SK-N-SH (cell line): ENCODE data around the gene MBNL1. TPM values are rescaled to one million over a fixed set of nuclear protein-coding genes. Genes with fewer than 3 reads are reported as not detected.

Source experiments
- CTCF ChIA-PET: fragments of 300-600, 350-600 bp; formaldehyde crosslinking; extraction: SDS; loops from one replicate; lab custom pipeline; 2021; lab: Yijun Ruan, JAX
- POLR2A ChIA-PET: fragments of 350-600 bp; sonication (Branson Sonifier 250); formaldehyde crosslinking; extraction: SDS; loops from one replicate; lab custom pipeline; 2020; ENCODE audit warnings: antibody characterized with exemption, inconsistent platforms; lab: Yijun Ruan, JAX
- DNase-seq: peaks from one replicate; pipeline ENCODE4 v3.0.0; 2012
- H2AFZ ChIP-seq: fragments of 200-600 bp; sonication (generic); 2 replicates; pipeline ENCODE4 v1.8.1; 2016; ENCODE audit warnings: antibody characterized with exemption, mild to moderate bottlenecking, low read depth
- H3F3A ChIP-seq: fragments of 200-600 bp; sonication (generic); replicated peaks from 2 replicates; pipeline ENCODE3; 2016; ENCODE audit warnings: antibody characterized with exemption, mild to moderate bottlenecking; ENCODE audit not compliant: insufficient read depth
- H3K27ac ChIP-seq, 2 experiments: fragments of 200-500 bp in 1 of 2; fragments of 200-600 bp in 1 of 2; sonication (Bioruptor generic) in 1 of 2; sonication (generic), shearing (Covaris generic) in 1 of 2; 2 replicates each; pipeline versions ENCODE4 v1.5.1 to v1.6.1; 2014 to 2016; ENCODE audit warnings: low read depth in 2 of 2, inconsistent platforms in 1 of 2, low read length in 1 of 2, mild to moderate bottlenecking in 1 of 2, mixed read lengths in 1 of 2
- H3K27me3 ChIP-seq: fragments of 200-600 bp; sonication (generic), shearing (Covaris generic); 2 replicates; pipeline ENCODE4 v1.6.1; 2016; ENCODE audit warnings: mixed run types; ENCODE audit not compliant: insufficient read depth
- H3K36me3 ChIP-seq, 2 experiments: fragments of 200-500 bp in 1 of 2; fragments of 200-600 bp in 1 of 2; sonication (Bioruptor generic) in 1 of 2; sonication (generic) in 1 of 2; replicated peaks in 1 of 2; 2 replicates each; pipeline versions ENCODE3 to v1.5.1; 2014 to 2016; ENCODE audit warnings: low read length in 1 of 2, mild to moderate bottlenecking in 1 of 2; ENCODE audit not compliant: insufficient read depth in 2 of 2, control insufficient read depth in 1 of 2
- H3K4me1 ChIP-seq, 2 experiments: fragments of 200-500 bp in 1 of 2; fragments of 200-600 bp in 1 of 2; sonication (Bioruptor generic) in 1 of 2; sonication (generic), shearing (Covaris generic) in 1 of 2; 2 replicates each; pipeline versions ENCODE4 v1.5.1 to v1.6.1; 2014 to 2016; ENCODE audit warnings: low read depth in 1 of 2, low read length in 1 of 2, mixed run types in 1 of 2; ENCODE audit not compliant: insufficient read depth in 2 of 2, control insufficient read depth in 1 of 2
- H3K4me2 ChIP-seq: fragments of 200-600 bp; sonication (generic), shearing (Covaris generic); 2 replicates; pipeline ENCODE4 v1.6.1; 2017; ENCODE audit warnings: mixed run types
- H3K4me3 ChIP-seq, 2 experiments: fragments of 200-500 bp in 1 of 2; fragments of 200-600 bp in 1 of 2; sonication (Bioruptor generic) in 1 of 2; sonication (generic), shearing (Covaris generic) in 1 of 2; 2 replicates each; pipeline versions ENCODE4 v1.5.1 to v1.8.1; 2014 to 2016; ENCODE audit warnings: low read depth in 2 of 2, inconsistent platforms in 1 of 2, low read length in 1 of 2, mild to moderate bottlenecking in 1 of 2, mixed read lengths in 1 of 2, moderate library complexity in 1 of 2
- H3K79me2 ChIP-seq: fragments of 200-600 bp; sonication (generic); 2 replicates; pipeline ENCODE4 v1.8.1; 2017; ENCODE audit warnings: mild to moderate bottlenecking; ENCODE audit not compliant: insufficient read depth
- H3K9ac ChIP-seq: fragments of 200-600 bp; sonication (generic); 2 replicates; pipeline ENCODE4 v1.6.1; 2017; ENCODE audit warnings: mixed run types
- H3K9me2 ChIP-seq: fragments of 200-600 bp; sonication (generic); 2 replicates; pipeline ENCODE4 v1.6.1; 2017; ENCODE audit warnings: mixed run types
- H3K9me3 ChIP-seq: fragments of 200-600 bp; sonication (generic); 2 replicates; pipeline ENCODE4 v1.6.1; 2017; ENCODE audit warnings: mixed run types, mild to moderate bottlenecking, moderate library complexity
- H4K20me1 ChIP-seq: fragments of 200-600 bp; sonication (generic); 2 replicates; pipeline ENCODE4 v1.6.1; 2017; ENCODE audit warnings: mild to moderate bottlenecking, mixed run types; ENCODE audit not compliant: insufficient read depth
- CHD2 ChIP-seq: fragments of 150-350 bp; IDR thresholded peaks from 2 replicates; pipeline ENCODE4 v1.6.1; 2018; ENCODE audit warnings: low read length; ENCODE audit not compliant: partially characterized antibody
- EP300 ChIP-seq, 2 experiments: IDR thresholded peaks; 2 replicates each; pipeline versions ENCODE4 v1.4.0 to v1.6.1; 2012; ENCODE audit warnings: borderline replicate concordance in 1 of 2, low read depth in 1 of 2, low read length in 1 of 2
- FOXJ3 ChIP-seq: sonication (generic); formaldehyde crosslinking; IDR thresholded peaks from 2 replicates; pipeline ENCODE4 v1.5.1; 2020; ENCODE audit warnings: mild to moderate bottlenecking, missing genetic modification reagents
- FOXM1 ChIP-seq: IDR thresholded peaks from 2 replicates; pipeline ENCODE4 v1.4.0; 2012; ENCODE audit warnings: low read depth, mild to moderate bottlenecking
- GABPA ChIP-seq: IDR thresholded peaks from 2 replicates; pipeline ENCODE4 v1.4.0; 2012; ENCODE audit warnings: low read depth, mild to moderate bottlenecking
- IRF3 ChIP-seq: fragments of 150-350 bp; IDR thresholded peaks from 2 replicates; pipeline ENCODE4 v1.6.1; 2016; ENCODE audit warnings: mild to moderate bottlenecking, low read depth, low read length
- JUND ChIP-seq: IDR thresholded peaks from 2 replicates; pipeline ENCODE4 v1.4.0; 2012
- MEF2A ChIP-seq: IDR thresholded peaks from 2 replicates; pipeline ENCODE4 v1.4.0; 2012; ENCODE audit warnings: low read depth, borderline replicate concordance
- MXI1 ChIP-seq: IDR thresholded peaks from 2 replicates; pipeline ENCODE4 v1.6.1; 2012; ENCODE audit warnings: mild to moderate bottlenecking, low read depth, low read length, improper control_type of control experiment
- POLR2AphosphoS5 ChIP-seq: IDR thresholded peaks from 2 replicates; pipeline ENCODE4 v1.6.1; 2012; ENCODE audit warnings: low read depth, low read length
- RXRA ChIP-seq: IDR thresholded peaks from 2 replicates; pipeline ENCODE4 v1.4.0; 2012; ENCODE audit warnings: low read depth, mild to moderate bottlenecking, borderline replicate concordance
- SIN3A ChIP-seq: IDR thresholded peaks from 2 replicates; pipeline ENCODE4 v1.6.1; 2012; ENCODE audit warnings: low read depth, mild to moderate bottlenecking, low read length, moderate library complexity, borderline replicate concordance
- TAF1 ChIP-seq: IDR thresholded peaks from 2 replicates; pipeline ENCODE4 v1.6.1; 2012; ENCODE audit warnings: low read depth, mild to moderate bottlenecking, low read length, moderate library complexity, borderline replicate concordance
- TCF12 ChIP-seq: IDR thresholded peaks from 2 replicates; pipeline ENCODE4 v1.4.0; 2012
- TEAD4 ChIP-seq: IDR thresholded peaks from 2 replicates; pipeline ENCODE4 v1.4.0; 2012; ENCODE audit warnings: mild to moderate bottlenecking, borderline replicate concordance; ENCODE audit not compliant: insufficient read depth
- USF2 ChIP-seq: fragments of 150-350 bp; IDR thresholded peaks from 2 replicates; pipeline ENCODE4 v1.6.1; 2017; ENCODE audit warnings: antibody characterized with exemption, low read length, low read depth, borderline replicate concordance
- YY1 ChIP-seq: IDR thresholded peaks from 2 replicates; pipeline ENCODE4 v1.4.0; 2012; ENCODE audit warnings: low read depth, mild to moderate bottlenecking
- ZBTB33 ChIP-seq: IDR thresholded peaks from 2 replicates; pipeline ENCODE4 v1.4.0; 2012; ENCODE audit warnings: low read depth, borderline replicate concordance
- WGBS: methylation state at CpG from one replicate; pipeline ENCODE4 v1.1.6; 2017; ENCODE audit warnings: low lambda C conversion rate; 5-methylcytosine and 5-hydroxymethylcytosine counted together
- polyA plus RNA-seq, 3 experiments: library from polyadenylated mRNA; depleted of rRNA; stranded (reverse); fragments of >200 nt; gene quantifications; 2 replicates each; pipeline ENCODE4 v1.2.3, GENCODE V29; 2012
- TF ChIP-seq, protein P1 (sequence below): IDR thresholded peaks from 2 replicates; pipeline ENCODE4 v1.4.0; 2012; ENCODE audit warnings: low read depth, borderline replicate concordance
- TF ChIP-seq, protein P2 (sequence below): IDR thresholded peaks from 2 replicates; pipeline ENCODE4; 2012

The MBNL1 gene
- polyA plus RNA-seq, 1 of the 3 experiments (the other 2 are of a cell fraction) = 44.3 TPM

DNA sequence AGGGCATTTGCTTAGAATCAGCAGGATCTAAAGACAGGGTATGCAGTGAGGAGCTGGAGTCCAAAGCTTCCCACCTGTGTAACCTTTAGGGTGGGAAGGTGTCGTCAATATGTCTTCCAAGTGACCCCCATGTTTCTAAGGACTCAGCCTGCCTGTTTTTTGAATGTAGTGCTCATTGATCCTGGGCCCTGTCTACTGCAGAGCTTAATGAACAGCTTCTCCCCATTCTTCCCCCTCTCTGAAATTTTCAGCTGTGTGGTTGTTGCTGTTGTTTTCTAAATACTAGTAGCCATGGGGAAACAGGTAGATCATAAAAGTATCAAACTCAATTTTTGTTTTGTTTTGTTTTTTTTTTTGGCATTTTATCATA, 39.7 kb downstream of the MBNL1 start:
- peaks cover 100% of the 10 kb centered on the region for H3K79me2 ChIP-seq
- no peak overlapping the region for H3K4me3 ChIP-seq
- ChIA-PET CTCF (interaction anchor here (1.1 kb wide), 1 partner anchor 9 kb away, joined by 3 read pairs; no protein-coding TSS in a partner anchor), POLR2A (no interaction called here)
- peak overlapping the region in 1 of 2 experiments; percentile 92; a peak in 2 of 4 replicates for H3K27ac ChIP-seq
- peak overlapping the region; percentile 36; the same call in 1 of the 2 replicates for H3K9ac ChIP-seq
- peaks cover 35% of the 10 kb centered on the region for H4K20me1 ChIP-seq
- TF ChIP-seq EP300 (IDR thresholded peaks at IDR 0.05; ENCODE audit: borderline replicate concordance in 1 of 2, low read depth in 1 of 2, low read length in 1 of 2) (no peak), MXI1 (no peak), TAF1 (no peak), GABPA (no peak), RXRA (no peak), CHD2 (no peak), JUND (no peak), POLR2AphosphoS5 (no peak), FOXJ3 (no peak), MEF2A (no peak)
- TF ChIP-seq, protein P1, sequence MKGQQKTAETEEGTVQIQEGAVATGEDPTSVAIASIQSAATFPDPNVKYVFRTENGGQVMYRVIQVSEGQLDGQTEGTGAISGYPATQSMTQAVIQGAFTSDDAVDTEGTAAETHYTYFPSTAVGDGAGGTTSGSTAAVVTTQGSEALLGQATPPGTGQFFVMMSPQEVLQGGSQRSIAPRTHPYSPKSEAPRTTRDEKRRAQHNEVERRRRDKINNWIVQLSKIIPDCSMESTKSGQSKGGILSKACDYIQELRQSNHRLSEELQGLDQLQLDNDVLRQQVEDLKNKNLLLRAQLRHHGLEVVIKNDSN = no peak
- TF ChIP-seq, protein P2, sequence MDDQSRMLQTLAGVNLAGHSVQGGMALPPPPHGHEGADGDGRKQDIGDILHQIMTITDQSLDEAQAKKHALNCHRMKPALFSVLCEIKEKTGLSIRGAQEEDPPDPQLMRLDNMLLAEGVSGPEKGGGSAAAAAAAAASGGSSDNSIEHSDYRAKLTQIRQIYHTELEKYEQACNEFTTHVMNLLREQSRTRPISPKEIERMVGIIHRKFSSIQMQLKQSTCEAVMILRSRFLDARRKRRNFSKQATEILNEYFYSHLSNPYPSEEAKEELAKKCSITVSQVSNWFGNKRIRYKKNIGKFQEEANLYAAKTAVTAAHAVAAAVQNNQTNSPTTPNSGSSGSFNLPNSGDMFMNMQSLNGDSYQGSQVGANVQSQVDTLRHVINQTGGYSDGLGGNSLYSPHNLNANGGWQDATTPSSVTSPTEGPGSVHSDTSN = no peak
- no peaks in the 10 kb centered on the region for H3K9me3 ChIP-seq
- no peak overlapping the region; the same call in 1 of the 2 replicates for H3K4me2 ChIP-seq
- 75% methylated on average over 1 of the region's 1 CpG for WGBS
- peaks cover 44% of the 10 kb centered on the region for H3F3A ChIP-seq
- H3K36me3 ChIP-seq = peaks cover 10 to 38% of the 10 kb centered on the region in 2 experiments
- no peak for DNase-seq
- peaks cover 14 to 55% of the 10 kb centered on the region in 2 experiments; a peak in 3 of 4 replicates for H3K4me1 ChIP-seq
- H2AFZ ChIP-seq = no peak overlapping the region
- no peaks in the 10 kb centered on the region for H3K27me3 ChIP-seq
- no peaks in the 10 kb centered on the region for H3K9me2 ChIP-seq

DNA sequence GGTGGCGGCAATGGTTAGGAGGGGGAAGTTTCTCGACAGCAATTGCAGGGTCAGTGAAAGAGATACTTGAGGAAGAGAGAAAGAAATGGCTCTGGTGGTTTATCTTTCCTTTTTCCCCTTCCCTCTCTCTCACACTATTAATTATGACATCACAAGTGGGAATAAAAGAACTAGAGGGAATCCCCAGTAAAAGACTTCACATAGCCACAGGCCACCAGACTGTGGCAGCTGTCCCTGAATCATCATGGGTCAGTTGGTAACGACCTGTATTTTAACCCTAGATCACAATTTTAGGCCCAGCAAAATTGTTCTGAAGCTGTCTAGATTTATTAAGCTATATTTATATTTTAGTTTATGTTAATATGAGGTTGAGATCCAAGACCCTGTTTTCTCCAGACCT, 40.3 kb downstream of the MBNL1 start:
- WGBS = 73% methylated on average over 3 of the region's 3 CpGs
- Histone ChIP-seq H4K20me1 (peaks cover 37% of the 10 kb centered on the region), H3K9me3 (no peaks in the 10 kb centered on the region), H3K4me3 (no peak overlapping the region), H3F3A (peaks cover 40% of the 10 kb centered on the region), H3K9ac (peak overlapping the region; percentile 36; the same call in 1 of the 2 replicates), H3K27ac (peak overlapping the region; percentile 62 to 92), H3K4me2 (peak overlapping the region; percentile 13), H3K9me2 (no peaks in the 10 kb centered on the region), H3K79me2 (peaks cover 100% of the 10 kb centered on the region), H3K36me3 (peaks cover 10 to 40% of the 10 kb centered on the region in 2 experiments), H3K27me3 (no peaks in the 10 kb centered on the region), H2AFZ (no peak overlapping the region), H3K4me1 (peaks cover 14 to 50% of the 10 kb centered on the region in 2 experiments; a peak in 3 of 4 replicates)
- CTCF ChIA-PET = interaction anchor here (1.1 to 1.2 kb wide), 2 partner anchors 9 to 158 kb away, joined by 3 read pairs; no protein-coding TSS in a partner anchor
- DNase-seq = no peak
- POLR2A ChIA-PET = no interaction called here
- TF ChIP-seq SIN3A (no peak), ZBTB33 (no peak), YY1 (no peak), FOXM1 (no peak), IRF3 (no peak), MEF2A (no peak), MXI1 (no peak), TCF12 (no peak), FOXJ3 (no peak), RXRA (no peak), USF2 (no peak), TEAD4 (no peak), GABPA (no peak)
- TF ChIP-seq, protein P2 = no peak
